LNCAP (cell line): ENCODE measurements around the gene GMDS.

Experiments used
- TF ChIP-seq, protein P1 (sequence below): fragments of 450-650 bp; IDR thresholded peaks from 2 replicates; pipeline ENCODE4 v1.5.1; 2017; ENCODE audit warnings: mild to moderate bottlenecking

The GMDS gene

DNA sequence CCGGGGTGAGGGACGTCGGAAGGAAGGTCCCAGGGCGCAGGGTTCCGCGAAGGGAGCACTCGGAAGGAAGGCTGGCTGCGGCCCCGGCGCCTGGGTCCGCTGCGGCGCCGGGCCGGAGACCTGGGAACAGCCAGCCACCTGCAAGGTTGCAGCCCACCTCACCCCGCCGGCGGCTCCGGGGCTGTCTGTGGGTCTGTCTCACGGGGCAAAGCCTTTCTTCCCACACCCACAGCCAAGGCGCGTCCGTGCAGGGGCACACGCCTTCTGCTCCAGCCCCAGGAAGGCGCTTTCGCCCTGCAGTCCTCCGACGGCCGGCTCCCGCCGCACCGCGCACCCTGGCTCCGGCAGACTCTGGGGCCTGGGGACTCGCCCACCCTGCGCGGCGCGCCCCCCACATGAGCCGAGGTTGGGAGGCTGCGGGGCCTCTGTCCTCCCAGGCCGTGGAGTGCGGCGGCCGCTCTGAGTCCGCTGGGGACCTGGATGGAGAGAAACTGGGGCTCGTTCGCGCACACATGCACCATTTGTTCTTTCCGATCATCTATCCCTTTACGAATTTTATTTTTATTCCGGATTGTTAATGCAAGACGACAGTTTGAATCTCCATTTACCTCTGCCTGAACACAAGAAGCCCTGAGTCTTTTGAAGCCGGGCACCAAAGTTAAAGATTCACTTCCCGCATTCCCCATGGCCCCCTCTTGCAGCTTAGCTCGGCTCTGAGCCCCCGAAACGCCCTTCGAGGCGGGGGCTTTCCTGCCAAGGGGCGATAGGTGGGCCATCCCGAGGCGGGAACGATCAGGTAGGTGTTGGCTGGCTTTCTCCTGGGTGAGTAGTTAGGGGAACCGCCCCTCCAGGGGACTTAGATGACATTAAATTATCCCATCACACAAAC, 640.2 kb downstream of the GMDS start:
- TF ChIP-seq, protein P1, sequence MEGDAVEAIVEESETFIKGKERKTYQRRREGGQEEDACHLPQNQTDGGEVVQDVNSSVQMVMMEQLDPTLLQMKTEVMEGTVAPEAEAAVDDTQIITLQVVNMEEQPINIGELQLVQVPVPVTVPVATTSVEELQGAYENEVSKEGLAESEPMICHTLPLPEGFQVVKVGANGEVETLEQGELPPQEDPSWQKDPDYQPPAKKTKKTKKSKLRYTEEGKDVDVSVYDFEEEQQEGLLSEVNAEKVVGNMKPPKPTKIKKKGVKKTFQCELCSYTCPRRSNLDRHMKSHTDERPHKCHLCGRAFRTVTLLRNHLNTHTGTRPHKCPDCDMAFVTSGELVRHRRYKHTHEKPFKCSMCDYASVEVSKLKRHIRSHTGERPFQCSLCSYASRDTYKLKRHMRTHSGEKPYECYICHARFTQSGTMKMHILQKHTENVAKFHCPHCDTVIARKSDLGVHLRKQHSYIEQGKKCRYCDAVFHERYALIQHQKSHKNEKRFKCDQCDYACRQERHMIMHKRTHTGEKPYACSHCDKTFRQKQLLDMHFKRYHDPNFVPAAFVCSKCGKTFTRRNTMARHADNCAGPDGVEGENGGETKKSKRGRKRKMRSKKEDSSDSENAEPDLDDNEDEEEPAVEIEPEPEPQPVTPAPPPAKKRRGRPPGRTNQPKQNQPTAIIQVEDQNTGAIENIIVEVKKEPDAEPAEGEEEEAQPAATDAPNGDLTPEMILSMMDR: no peak

DNA sequence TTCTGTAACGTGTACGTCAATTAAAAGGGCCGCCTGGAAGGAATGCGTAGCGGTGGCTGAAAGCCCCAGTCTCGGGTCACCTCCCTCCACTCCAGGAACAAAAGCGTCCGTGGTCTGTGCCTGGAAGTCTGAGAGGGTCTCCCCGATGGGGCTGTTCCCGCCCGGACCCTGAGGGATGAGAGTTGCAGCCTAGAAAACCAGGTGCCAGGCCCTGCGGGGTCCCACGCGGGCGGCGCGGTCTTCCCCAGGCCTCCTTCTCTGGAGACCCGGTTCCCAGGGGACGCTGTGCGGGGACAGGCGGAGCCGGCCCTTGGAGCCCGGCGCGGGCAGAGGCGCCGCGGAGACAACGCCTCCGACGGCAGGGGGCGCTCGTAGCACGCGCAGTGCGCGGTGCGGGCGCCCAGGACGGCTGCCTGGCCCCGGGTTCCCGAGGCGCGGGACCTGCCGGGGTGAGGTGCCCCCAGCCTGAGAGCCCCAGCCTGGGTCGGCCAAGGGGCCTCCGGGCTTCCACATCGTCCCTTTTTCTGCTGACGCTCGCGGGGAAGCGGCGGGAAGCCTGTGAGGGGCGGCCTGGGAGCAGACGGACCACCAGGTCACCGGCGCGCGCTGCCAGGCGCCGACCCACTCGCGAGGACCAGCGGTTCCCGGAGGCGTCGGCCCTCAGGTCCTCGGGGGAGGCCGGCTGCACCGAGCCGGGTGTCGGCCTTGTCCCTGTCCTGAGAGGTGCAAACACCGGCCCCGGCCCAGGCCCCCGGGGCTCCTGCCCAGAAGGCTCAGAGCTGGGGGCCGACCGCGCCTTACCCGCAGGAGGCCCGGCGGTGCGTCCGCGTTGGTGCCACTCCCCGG, 641.0 kb downstream of the GMDS start:
- TF ChIP-seq, protein P1: peak; percentile 86

DNA sequence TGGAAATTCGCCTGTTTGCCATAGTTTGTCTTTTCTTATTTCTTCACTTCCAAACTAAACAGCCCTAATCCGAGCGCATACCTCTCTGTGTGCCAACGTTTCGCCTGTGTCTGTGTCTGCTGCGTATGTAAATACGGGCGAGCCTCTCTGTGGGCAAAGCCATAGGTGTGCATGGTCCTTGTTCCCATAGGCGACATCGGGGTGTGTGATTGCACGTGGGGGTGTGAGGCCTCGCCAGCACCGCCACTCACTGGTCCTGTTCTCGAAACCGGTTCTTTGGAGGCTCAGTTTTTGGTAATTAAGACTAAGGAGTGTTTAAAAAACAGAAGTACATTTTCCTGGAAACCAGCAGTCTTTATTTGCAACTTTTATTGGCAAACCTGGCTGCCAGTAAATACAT, 641.7 kb downstream of the GMDS start:
- TF ChIP-seq, protein P1: no peak

DNA sequence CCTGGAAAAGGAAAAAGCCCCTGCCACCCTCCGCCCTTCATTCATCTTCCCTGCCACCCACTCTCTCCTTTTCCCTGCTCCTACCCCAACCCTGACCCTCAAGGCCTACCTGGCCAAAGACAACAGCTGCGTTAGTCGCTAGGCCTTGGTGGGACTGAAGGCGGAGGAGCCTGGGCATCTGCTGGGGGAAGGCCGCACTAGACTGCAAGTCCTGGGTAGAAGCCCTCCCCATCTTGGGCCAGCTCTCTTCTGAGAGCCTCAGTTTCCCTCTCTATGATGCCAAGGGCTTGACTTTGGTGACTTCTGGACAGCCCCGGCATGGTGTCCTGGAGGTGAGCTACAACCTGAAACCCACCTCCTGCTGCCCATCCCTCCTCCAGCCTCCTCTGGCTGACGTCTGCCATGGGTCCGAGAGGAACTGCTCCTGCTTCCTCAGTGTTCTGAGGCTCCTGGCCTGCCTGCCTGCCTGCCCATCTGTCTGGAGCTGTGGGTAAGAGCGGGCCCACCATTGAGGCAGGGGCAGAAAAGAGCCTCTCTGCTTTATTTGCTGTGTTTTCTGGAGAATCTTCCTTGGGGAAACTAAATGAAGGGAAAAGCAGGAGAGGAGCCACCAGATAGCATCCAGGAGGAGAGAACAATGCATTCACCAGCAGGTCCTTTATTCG, 643.2 kb downstream of the GMDS start:
- TF ChIP-seq, protein P1: no peak

DNA sequence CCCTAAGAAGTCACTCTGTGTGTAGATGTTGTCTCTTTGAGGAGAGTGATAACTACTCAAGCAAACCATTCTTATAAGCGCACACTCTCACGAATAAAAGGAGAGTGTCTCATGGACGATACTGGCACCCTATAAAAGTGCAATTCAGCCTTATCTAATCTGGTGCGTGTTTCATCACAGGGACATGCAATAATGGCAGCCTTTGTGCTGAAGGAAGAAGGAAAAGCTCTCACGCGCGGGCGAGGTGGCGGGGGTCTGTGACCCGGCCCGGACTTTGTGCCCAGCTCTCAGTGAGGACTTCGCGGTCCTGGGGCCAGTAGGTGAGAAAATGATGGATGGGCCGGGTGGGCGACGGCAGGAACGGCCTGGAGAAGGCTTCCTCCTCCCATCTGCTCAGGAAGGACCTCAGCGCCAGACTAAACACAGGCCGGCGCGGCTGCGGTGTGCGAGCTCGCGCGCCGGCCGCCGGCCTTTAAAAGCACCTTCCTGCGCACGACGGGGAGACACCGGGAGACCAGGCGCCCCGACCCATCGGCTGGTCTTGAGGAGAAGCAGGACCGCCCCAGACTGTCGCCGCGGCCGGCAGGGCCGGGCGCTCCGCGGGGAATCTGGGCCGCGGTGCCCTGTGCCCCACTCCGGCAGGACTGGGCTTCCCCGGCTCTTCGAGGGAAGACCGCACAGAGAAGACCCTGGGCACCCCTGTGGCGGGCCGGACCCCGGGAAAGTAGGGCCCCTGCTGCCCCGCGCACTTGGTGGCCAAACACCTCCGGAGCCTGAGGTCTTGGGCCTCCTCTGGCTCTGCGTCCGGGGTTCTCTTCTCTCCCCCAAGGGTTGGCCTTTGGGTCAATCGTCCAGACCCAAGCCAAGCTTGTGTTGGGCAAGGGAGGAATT, 644.0 kb downstream of the GMDS start:
- TF ChIP-seq, protein P1: no peak

DNA sequence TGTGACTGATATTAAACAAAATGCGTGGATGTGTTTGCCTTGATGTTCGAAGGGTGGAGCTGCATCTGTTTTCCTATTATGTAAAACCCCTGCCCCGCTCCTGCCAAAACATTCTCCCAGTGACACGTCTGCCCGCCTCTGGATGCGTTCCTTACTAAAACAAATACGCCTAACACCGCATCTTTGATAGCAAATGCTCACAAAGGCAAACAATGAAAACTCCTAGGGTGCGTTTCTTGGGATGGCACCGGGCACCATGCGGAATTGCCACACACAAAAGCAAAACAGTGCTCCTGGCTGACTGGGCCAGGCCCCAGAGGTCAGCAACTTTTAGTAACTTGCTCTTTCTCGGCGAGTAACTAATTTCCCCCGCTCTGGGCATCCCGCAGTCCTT, 644.6 kb downstream of the GMDS start:
- TF ChIP-seq, protein P1: no peak
